PC-9 (cell line): Measurements from ENCODE around the gene LRRC34. TPM values are rescaled to one million over a fixed set of nuclear protein-coding genes. Genes with fewer than 3 reads are reported as not detected.
A peak's percentile ranks its signal among the peaks of the same experiment; 100 is the strongest.

Experiments used
- BruUV-seq: library from RNA; stranded (reverse); fragments of 400-500 nt; replicated peaks from 2 replicates; lab custom pipeline; 2021; lab: Mats Ljungman, UMichigan
- CTCF ChIA-PET: fragments of 300-600 bp; sonication (Branson Sonifier 250); formaldehyde crosslinking; loops from one replicate; lab custom pipeline; 2022; ENCODE audit warnings: antibody characterized with exemption; lab: Charles Lee
- POLR2A ChIA-PET: fragments of 300-600 bp; sonication (Branson Sonifier 250); formaldehyde crosslinking; loops from one replicate; lab custom pipeline; 2022; ENCODE audit warnings: antibody characterized with exemption; ENCODE audit not compliant: unreplicated experiment; lab: Charles Lee
- DNase-seq, 2 experiments: peaks; one replicate each; pipeline versions ENCODE4 v3.0.0 to v3.0.0-alpha.2; 2015 to 2022; ENCODE audit warnings: mixed read lengths in 1 of 2
- H2AFZ ChIP-seq: fragments of 200-600 bp; sonication (generic); 2 replicates; pipeline ENCODE4 v1.8.1; 2017; ENCODE audit warnings: antibody characterized with exemption
- H3F3A ChIP-seq: fragments of 200-600 bp; sonication (generic); 2 replicates; pipeline ENCODE4 v1.8.1; 2017; ENCODE audit warnings: antibody characterized with exemption, mild to moderate bottlenecking, low read depth; ENCODE audit not compliant: insufficient read depth
- H3K27ac ChIP-seq: fragments of 200-600 bp; sonication (generic); 2 replicates; pipeline ENCODE4 v1.6.1; 2016; ENCODE audit warnings: mixed run types
- H3K27me3 ChIP-seq: fragments of 200-600 bp; sonication (generic); 2 replicates; pipeline ENCODE4 v1.6.1; 2016; ENCODE audit warnings: low read depth, mixed run types; ENCODE audit not compliant: insufficient read depth
- H3K36me3 ChIP-seq: fragments of 200-600 bp; sonication (generic); 2 replicates; pipeline ENCODE4 v1.6.1; 2016; ENCODE audit warnings: low read depth, mixed run types
- H3K4me1 ChIP-seq: fragments of 200-600 bp; sonication (generic); replicated peaks from 2 replicates; pipeline ENCODE4 v1.6.1; 2016; ENCODE audit warnings: mixed run types; ENCODE audit not compliant: insufficient read depth
- H3K4me2 ChIP-seq: fragments of 200-600 bp; sonication (generic); 2 replicates; pipeline ENCODE4 v1.6.1; 2017; ENCODE audit warnings: mixed run types
- H3K4me3 ChIP-seq: fragments of 200-600 bp; sonication (generic); 2 replicates; pipeline ENCODE4 v1.6.1; 2016; ENCODE audit warnings: mixed run types
- H3K79me2 ChIP-seq: fragments of 200-600 bp; sonication (generic); 2 replicates; pipeline ENCODE4 v1.6.1; 2017; ENCODE audit warnings: low read depth, mixed run types
- H3K9me2 ChIP-seq: fragments of 200-600 bp; sonication (generic); 2 replicates; pipeline ENCODE4 v1.8.1; 2017; ENCODE audit warnings: mild to moderate bottlenecking; ENCODE audit not compliant: insufficient read depth
- H3K9me3 ChIP-seq: fragments of 200-600 bp; sonication (generic); 2 replicates; pipeline ENCODE4 v1.8.1; 2016; ENCODE audit warnings: low read depth; ENCODE audit not compliant: insufficient read depth
- H4K20me1 ChIP-seq: fragments of 200-600 bp; sonication (generic); 2 replicates; pipeline ENCODE4 v1.8.1; 2017; ENCODE audit not compliant: insufficient read depth
- EZH2 ChIP-seq: fragments of 200-600 bp; sonication (generic); IDR thresholded peaks from 2 replicates; pipeline ENCODE4 v1.8.0; 2017; ENCODE audit warnings: antibody characterized with exemption, low read depth
- intact Hi-C: fragments of 100-400 bp; cut with micrococcal nuclease; formaldehyde crosslinking; loops from one replicate; pipeline ENCODE4 v1.10.0; 2022; ENCODE audit not compliant: unreplicated experiment
- total RNA-seq: library from RNA; stranded (reverse); gene quantifications from 2 replicates; pipeline ENCODE4 v1.2.3, GENCODE V29; 2021
- TF ChIP-seq, protein P1 (sequence below): fragments of 200-600 bp; sonication (generic); conservative IDR thresholded peaks from 2 replicates; pipeline ENCODE4 v1.6.1; 2017; ENCODE audit warnings: mixed run types, antibody characterized with exemption, mild to moderate bottlenecking, moderate library complexity

The LRRC34 gene
- total RNA-seq, 1 experiment from 2014 or later, result 10.3 TPM

DNA sequence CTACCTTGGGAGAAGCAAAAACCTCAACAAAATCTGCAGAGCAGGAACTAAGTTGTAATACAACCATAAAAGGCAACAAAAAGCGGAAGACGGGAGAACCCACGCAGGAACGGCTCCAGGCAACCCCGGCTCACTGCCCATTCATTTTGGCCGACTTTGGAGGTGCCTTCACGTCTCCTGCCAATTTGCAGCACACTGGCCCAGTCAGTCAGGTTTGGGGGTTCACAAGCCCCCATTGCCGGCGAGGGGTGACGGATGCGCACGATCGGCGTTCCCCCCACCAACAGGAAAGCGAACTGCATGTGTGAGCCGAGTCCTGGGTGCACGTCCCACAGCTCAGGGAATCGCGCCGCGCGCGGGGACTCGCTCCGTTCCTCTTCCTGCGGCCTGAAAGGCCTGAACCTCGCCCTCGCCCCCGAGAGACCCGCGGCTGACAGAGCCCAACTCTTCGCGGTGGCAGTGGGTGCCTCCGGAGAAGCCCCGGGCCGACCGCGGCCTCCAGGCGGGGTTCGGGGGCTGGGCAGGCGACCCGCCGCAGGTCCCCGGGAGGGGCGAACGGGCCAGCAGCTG, 48.3 kb downstream of the LRRC34 start:
- ChIA-PET POLR2A (interaction anchor here (0.6 to 0.7 kb wide), 2 partner anchors 98 to 1152 kb away, joined by 3 read pairs; no protein-coding TSS in a partner anchor), CTCF (interaction anchor here (0.5 kb wide), 1 partner anchor 852 kb away, joined by 4 read pairs; no protein-coding TSS in a partner anchor)
- H3K9me2 ChIP-seq, result no peaks in the 10 kb centered on the region
- peak overlapping the region; percentile 99 for H2AFZ ChIP-seq
- no peak for TF ChIP-seq EZH2
- TF ChIP-seq, protein P1, sequence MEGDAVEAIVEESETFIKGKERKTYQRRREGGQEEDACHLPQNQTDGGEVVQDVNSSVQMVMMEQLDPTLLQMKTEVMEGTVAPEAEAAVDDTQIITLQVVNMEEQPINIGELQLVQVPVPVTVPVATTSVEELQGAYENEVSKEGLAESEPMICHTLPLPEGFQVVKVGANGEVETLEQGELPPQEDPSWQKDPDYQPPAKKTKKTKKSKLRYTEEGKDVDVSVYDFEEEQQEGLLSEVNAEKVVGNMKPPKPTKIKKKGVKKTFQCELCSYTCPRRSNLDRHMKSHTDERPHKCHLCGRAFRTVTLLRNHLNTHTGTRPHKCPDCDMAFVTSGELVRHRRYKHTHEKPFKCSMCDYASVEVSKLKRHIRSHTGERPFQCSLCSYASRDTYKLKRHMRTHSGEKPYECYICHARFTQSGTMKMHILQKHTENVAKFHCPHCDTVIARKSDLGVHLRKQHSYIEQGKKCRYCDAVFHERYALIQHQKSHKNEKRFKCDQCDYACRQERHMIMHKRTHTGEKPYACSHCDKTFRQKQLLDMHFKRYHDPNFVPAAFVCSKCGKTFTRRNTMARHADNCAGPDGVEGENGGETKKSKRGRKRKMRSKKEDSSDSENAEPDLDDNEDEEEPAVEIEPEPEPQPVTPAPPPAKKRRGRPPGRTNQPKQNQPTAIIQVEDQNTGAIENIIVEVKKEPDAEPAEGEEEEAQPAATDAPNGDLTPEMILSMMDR, result no peak
- no peaks in the 10 kb centered on the region for H4K20me1 ChIP-seq
- peak overlapping the region; percentile 75 for H3K27ac ChIP-seq
- no peaks in the 10 kb centered on the region for H3K27me3 ChIP-seq
- intact Hi-C loops, result loop anchor here (2.0 to 5.0 kb wide), 2 partner anchors 1044 to 1803 kb away; no protein-coding TSS in a partner anchor
- H3K9me3 ChIP-seq, result peaks cover 6% of the 10 kb centered on the region; the same call in 1 of the 2 replicates
- peaks cover 5% of the 10 kb centered on the region; the same call in 1 of the 2 replicates for H3K4me1 ChIP-seq
- DNase-seq, result peak; percentile 43 to 50
- H3K36me3 ChIP-seq, result no peaks in the 10 kb centered on the region
- peaks cover 56% of the 10 kb centered on the region for H3F3A ChIP-seq
- H3K4me3 ChIP-seq, result peak overlapping the region; percentile 99
- H3K4me2 ChIP-seq, result peak overlapping the region; percentile 80
- H3K79me2 ChIP-seq, result 0 out of 2 replicates have a peak, but pooled peaks cover 6% of the 10 kb centered on the region
- TSS peak; percentile 93 for BruUV-seq

DNA sequence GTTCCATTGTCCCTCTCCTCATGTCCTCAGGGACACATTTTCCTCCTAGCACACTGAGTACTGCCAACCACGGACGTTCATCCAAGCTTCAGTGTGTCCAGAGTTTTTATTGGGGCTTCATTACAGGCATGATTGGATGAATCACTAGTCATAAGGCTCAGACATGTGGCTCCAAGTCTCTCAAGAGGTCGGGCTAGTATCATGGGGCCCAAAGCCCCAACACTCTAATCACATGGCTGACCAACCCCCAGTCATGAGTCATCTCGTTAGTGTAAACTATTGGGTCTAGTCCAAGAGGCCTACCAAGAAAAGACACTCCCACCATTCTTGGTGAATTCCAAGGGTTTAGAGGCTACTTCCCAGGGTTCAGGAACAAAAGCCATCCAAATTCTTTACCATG, 52.2 kb downstream of the LRRC34 start:
- no peaks in the 10 kb centered on the region for H3K27me3 ChIP-seq
- DNase-seq, result no peak
- H3F3A ChIP-seq, result peaks cover 21% of the 10 kb centered on the region; the same call in 1 of the 2 replicates
- intact Hi-C loops, result loop anchor here (5.0 kb wide), 1 partner anchor 1807 kb away; no protein-coding TSS in a partner anchor
- H3K4me1 ChIP-seq, result peaks cover 4% of the 10 kb centered on the region; the same call in 1 of the 2 replicates
- H3K9me2 ChIP-seq, result no peaks in the 10 kb centered on the region; the same call in 1 of the 2 replicates
- TF ChIP-seq EZH2, result no peak
- TF ChIP-seq, protein P1, result no peak
- H3K9me3 ChIP-seq, result peaks cover 6% of the 10 kb centered on the region; the same call in 1 of the 2 replicates
- no peaks in the 10 kb centered on the region for H4K20me1 ChIP-seq
- no TSS peak for BruUV-seq
- ChIA-PET POLR2A (interaction anchor here (0.7 kb wide), 1 partner anchor 108 kb away, joined by 4 read pairs; no protein-coding TSS in a partner anchor), CTCF (no interaction called here)
- no peak overlapping the region for H2AFZ ChIP-seq
- H3K27ac ChIP-seq, result no peak overlapping the region
- 0 out of 2 replicates have a peak, but pooled peaks cover 6% of the 10 kb centered on the region for H3K79me2 ChIP-seq
- no peaks in the 10 kb centered on the region for H3K36me3 ChIP-seq
- no peak overlapping the region for H3K4me2 ChIP-seq
- no peak overlapping the region for H3K4me3 ChIP-seq

DNA sequence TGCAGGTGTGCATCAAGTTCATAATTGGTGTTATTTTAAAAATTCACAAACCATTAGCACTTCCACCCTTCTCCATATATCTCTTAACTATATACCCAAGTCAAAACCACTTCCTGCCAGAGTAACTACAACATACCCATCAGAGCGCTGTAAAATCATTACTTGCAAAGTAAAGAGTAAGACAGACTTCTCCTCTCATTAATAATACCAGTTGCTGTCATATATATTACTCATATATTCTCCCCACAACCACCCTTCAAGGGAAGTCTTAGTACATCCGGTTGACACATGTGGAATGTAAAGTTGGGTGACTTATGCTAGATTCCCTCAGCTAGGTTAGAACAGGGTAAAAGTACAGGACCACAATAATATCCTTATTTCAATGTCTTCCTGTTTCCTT, 53.4 kb downstream of the LRRC34 start:
- peaks cover 11% of the 10 kb centered on the region; the same call in 1 of the 2 replicates for H3F3A ChIP-seq
- CTCF ChIA-PET, result no interaction called here
- intact Hi-C loops, result no loop called here
- no peaks in the 10 kb centered on the region for H4K20me1 ChIP-seq
- DNase-seq, result no peak
- POLR2A ChIA-PET, result interaction anchor here (0.6 kb wide), 1 partner anchor 234 kb away, joined by 7 read pairs; no protein-coding TSS in a partner anchor
- H3K4me1 ChIP-seq, result no peaks in the 10 kb centered on the region; the same call in 1 of the 2 replicates
- H3K79me2 ChIP-seq, result 0 out of 2 replicates have a peak, but pooled peaks cover 6% of the 10 kb centered on the region
- H3K4me2 ChIP-seq, result no peak overlapping the region
- no TSS peak for BruUV-seq
- no peak overlapping the region for H3K27ac ChIP-seq
- TF ChIP-seq, protein P1, result no peak
- TF ChIP-seq EZH2, result no peak
- H3K27me3 ChIP-seq, result no peaks in the 10 kb centered on the region
- no peaks in the 10 kb centered on the region for H3K36me3 ChIP-seq
- no peaks in the 10 kb centered on the region; the same call in 1 of the 2 replicates for H3K9me2 ChIP-seq
- no peak overlapping the region for H3K4me3 ChIP-seq
- H3K9me3 ChIP-seq, result peaks cover 6% of the 10 kb centered on the region; the same call in 1 of the 2 replicates
- H2AFZ ChIP-seq, result no peak overlapping the region
